ENCODE measurements around the gene ARID3B.

GRCh38 chr15:74594455-74594854 is 53.4 kb downstream of the ARID3B start:
- TF ChIP-seq FOXJ3 (CRISPR knock-in tag; IDR thresholded peaks at IDR 0.05), result no peak
- TF ChIP-seq CTCF (IDR thresholded peaks at IDR 0.05), result no peak
- TF ChIP-seq USF2 (IDR thresholded peaks at IDR 0.05; ENCODE audit: borderline replicate concordance, low read depth, low read length), result no peak
- no peak for TF ChIP-seq REST (IDR thresholded peaks at IDR 0.05; ENCODE audit: low read depth, low read length)
- no peak for TF ChIP-seq EP300 (IDR thresholded peaks at IDR 0.05; ENCODE audit: borderline replicate concordance in 1 of 2, low read depth in 1 of 2, low read length in 1 of 2)
- no peak for TF ChIP-seq EZH2phosphoT487 (IDR thresholded peaks at IDR 0.05; ENCODE audit: borderline replicate concordance, low read depth)
- TF ChIP-seq RFX5 (IDR thresholded peaks at IDR 0.05; ENCODE audit: low read length), result no peak
- no peak for TF ChIP-seq POLR2AphosphoS5 (IDR thresholded peaks at IDR 0.05; ENCODE audit: low read depth, low read length)
- no peak for TF ChIP-seq PBX3 (IDR thresholded peaks at IDR 0.05)
- no peak for TF ChIP-seq RCOR1 (IDR thresholded peaks at IDR 0.05; ENCODE audit: low read length)
- no peak for TF ChIP-seq MEF2A (IDR thresholded peaks at IDR 0.05; ENCODE audit: borderline replicate concordance, low read depth)
- no peak for TF ChIP-seq GATA2 (CRISPR knock-in tag; IDR thresholded peaks at IDR 0.05)
- no peak for TF ChIP-seq MAX (IDR thresholded peaks at IDR 0.05; ENCODE audit: low read depth)

Measured in SK-N-SH (cell line).